ENCODE results near the gene LMNA. TPM values are rescaled to one million over a fixed set of nuclear protein-coding genes. Genes with fewer than 3 reads are reported as not detected.
A peak's percentile ranks its signal among the peaks of the same experiment; 100 is the strongest.
"Not testable (repeated sequence)": the region's sequence is repeated elsewhere in the genome, so short reads cannot be mapped to it uniquely, and the experiment has no call there.

The LMNA gene
- total and polyA plus RNA-seq, 7 experiments from 2014 or later: 0.20 to 470 (median 11.8) TPM; not detected in 1

DNA sequence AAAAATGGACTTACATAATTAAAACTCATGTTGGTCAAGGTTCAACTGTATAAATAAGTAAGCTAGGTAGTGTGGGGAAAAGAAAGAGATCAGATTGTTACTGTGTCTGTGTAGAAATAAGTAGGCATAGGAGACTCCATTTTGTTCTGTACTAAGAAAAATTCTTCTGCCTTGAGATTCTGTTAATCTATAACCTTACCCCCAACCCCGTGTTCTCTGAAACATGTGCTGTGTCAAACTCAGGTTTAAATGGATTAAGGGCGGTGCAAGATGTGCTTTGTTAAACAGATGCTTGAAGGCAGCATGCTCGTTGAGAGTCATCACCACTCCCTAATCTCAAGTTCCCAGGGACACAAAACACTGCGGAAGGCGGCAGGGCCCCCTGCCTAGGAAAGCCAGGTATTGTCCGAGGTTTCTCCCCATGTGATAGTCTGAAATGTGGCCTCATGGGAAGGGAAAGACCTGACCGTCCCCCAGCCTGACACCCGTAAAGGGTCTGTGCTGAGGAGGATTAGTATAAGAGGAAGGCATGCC is 66.9 kb downstream of the LMNA start:
- POLR2A ChIA-PET, H3K36me3 Mint-ChIP-seq: not testable (repeated sequence)

DNA sequence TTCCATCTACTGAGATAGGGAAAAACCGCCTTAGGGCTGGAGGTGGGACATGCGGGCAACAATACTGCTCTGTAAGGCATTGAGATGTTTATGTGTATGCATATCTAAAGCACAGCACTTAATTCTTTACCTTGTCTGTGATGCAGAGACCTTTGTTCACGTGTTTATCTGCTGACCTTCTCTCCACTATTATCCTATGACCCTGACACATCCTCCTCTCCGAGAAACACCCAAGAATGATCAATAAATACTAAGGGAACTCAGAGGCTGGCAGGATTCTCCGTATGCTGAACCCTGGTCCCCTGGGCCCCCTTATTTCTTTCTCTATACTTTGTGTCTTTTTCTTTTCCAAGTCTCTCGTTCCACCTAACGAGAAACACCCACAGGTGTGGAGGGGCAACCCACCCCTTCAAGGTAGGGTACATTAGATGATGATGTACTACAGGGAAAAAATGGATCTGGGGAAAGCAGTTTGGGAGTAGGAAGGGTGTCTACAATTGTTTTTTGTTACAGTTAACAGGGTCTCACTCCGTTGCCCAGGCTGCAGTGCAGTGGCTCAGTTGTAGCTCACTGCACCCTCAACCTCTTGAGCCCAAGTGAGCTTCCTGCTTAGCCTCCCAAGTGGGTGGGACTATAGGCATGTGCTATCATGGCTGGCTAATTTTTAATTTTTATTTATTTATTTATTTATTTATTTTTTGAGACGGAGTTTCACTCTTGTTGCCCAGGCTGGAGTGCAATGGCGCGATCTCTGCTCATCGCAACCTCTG is 67.7 kb downstream of the LMNA start:
- CTCF ChIA-PET; DNase-seq; H3K4me3 ChIP-seq (ENCODE audit: low read length); H3K27ac ChIP-seq (ENCODE audit: low read depth, low read length); ATAC-seq; H3K27me3 Mint-ChIP-seq; POLR2A ChIA-PET; H3K27me3 ChIP-seq (ENCODE audit: control insufficient read depth in 2 of 2, insufficient read depth in 2 of 2, low read length in 2 of 2); H3K9me3 ChIP-seq (ENCODE audit: control insufficient read depth in 2 of 3, low read length in 3 of 3); intact Hi-C loops (cut with micrococcal nuclease); H3K36me3 ChIP-seq (ENCODE audit: control insufficient read depth in 2 of 3, insufficient read depth in 3 of 3, low read length in 3 of 3); H3K36me3 Mint-ChIP-seq; H3K4me3 Mint-ChIP-seq: not testable (repeated sequence)
- peaks cover 3 to 15% of the 10 kb centered on the region in 2 donors for H3K4me1 ChIP-seq (ENCODE audit: control insufficient read depth in 2 of 2, insufficient read depth in 2 of 2, low read length in 2 of 2)
- peaks cover 6 to 20% (median 11%) of the 10 kb centered on the region in 7 donors for H3K4me1 Mint-ChIP-seq
- H3K9me3 Mint-ChIP-seq: peaks cover 0 to 11% (median 0%) of the 10 kb centered on the region in 11 donors
- H3K27ac Mint-ChIP-seq: peak overlapping the region in 1 of 9 donors; percentile 3

More for the DNA sequence above, 66.9 kb downstream of the LMNA start:
- H3K27ac Mint-ChIP-seq; H3K27me3 Mint-ChIP-seq; H3K36me3 ChIP-seq (ENCODE audit: control insufficient read depth in 2 of 3, insufficient read depth in 3 of 3, low read length in 3 of 3); H3K9me3 ChIP-seq (ENCODE audit: control insufficient read depth in 2 of 3, low read length in 3 of 3); H3K27me3 ChIP-seq (ENCODE audit: control insufficient read depth in 2 of 2, insufficient read depth in 2 of 2, low read length in 2 of 2); H3K9me3 Mint-ChIP-seq; DNase-seq; H3K4me3 ChIP-seq (ENCODE audit: low read length); H3K4me3 Mint-ChIP-seq; H3K27ac ChIP-seq (ENCODE audit: low read depth, low read length); ATAC-seq; CTCF ChIA-PET; intact Hi-C loops (cut with micrococcal nuclease): not testable (repeated sequence)
- H3K4me1 ChIP-seq (ENCODE audit: control insufficient read depth in 2 of 2, insufficient read depth in 2 of 2, low read length in 2 of 2): peaks cover 3 to 15% of the 10 kb centered on the region in 2 donors
- peaks cover 6 to 20% (median 11%) of the 10 kb centered on the region in 7 donors for H3K4me1 Mint-ChIP-seq

GRCh38 chr1:156186347-156187177 is 72.1 kb downstream of the LMNA start:
- H3K27ac Mint-ChIP-seq; H3K4me1 ChIP-seq (ENCODE audit: control insufficient read depth in 2 of 2, insufficient read depth in 2 of 2, low read length in 2 of 2); intact Hi-C loops (cut with micrococcal nuclease); H3K9me3 ChIP-seq (ENCODE audit: control insufficient read depth in 2 of 3, low read length in 3 of 3); H3K4me3 ChIP-seq (ENCODE audit: low read length); ATAC-seq; H3K36me3 ChIP-seq (ENCODE audit: control insufficient read depth in 2 of 3, insufficient read depth in 3 of 3, low read length in 3 of 3); H3K36me3 Mint-ChIP-seq; H3K4me3 Mint-ChIP-seq; DNase-seq; H3K27me3 ChIP-seq (ENCODE audit: control insufficient read depth in 2 of 2, insufficient read depth in 2 of 2, low read length in 2 of 2); H3K4me1 Mint-ChIP-seq; H3K27me3 Mint-ChIP-seq; H3K27ac ChIP-seq (ENCODE audit: low read depth, low read length): not testable (repeated sequence)
- H3K9me3 Mint-ChIP-seq: peaks cover 0 to 12% (median 0%) of the 10 kb centered on the region in 11 donors
- ChIA-PET CTCF (interaction anchor here (0.6 to 0.8 kb wide), 2 partner anchors 38 to 68 kb away, joined by 3 to 4 read pairs; no protein-coding TSS in a partner anchor), POLR2A (interaction anchor here (0.5 to 1.4 kb wide), 3 partner anchors 10 to 194 kb away, joined by 3 to 4 read pairs (median 4); partner anchors contain the start of gene PMF1)

Other genes starting within 250 kb of the LMNA start
- gene RIT1, start 203.4 kb upstream of the LMNA start, total RNA-seq: 10 to 100 TPM; 34.0 to 83.9 (median 41.4) TPM
- 10 to 100 TPM; 19.1 to 19.7 TPM for gene RIT1, start 203.4 kb upstream of the LMNA start, polyA plus RNA-seq
- gene KHDC4, start 180.3 kb upstream of the LMNA start, total RNA-seq: 100 to 1,000 TPM in 2 of 5 experiments, 10 to 100 TPM in 3; 64.6 to 117 (median 79.8) TPM
- 1 to 10 TPM; 8.1 to 9.3 TPM for gene KHDC4, start 180.3 kb upstream of the LMNA start, polyA plus RNA-seq
- not detected for gene RXFP4, start 173.1 kb upstream of the LMNA start, total RNA-seq
- 1 to 10 TPM in 1 of 2 donors, under 1 TPM in 1; 0.60 to 1.3 TPM for gene RXFP4, start 173.1 kb upstream of the LMNA start, polyA plus RNA-seq
- gene ARHGEF2, start 136.2 kb upstream of the LMNA start, total RNA-seq: 100 to 1,000 TPM; 108 to 236 (median 182) TPM
- 10 to 100 TPM; 17.0 to 28.5 TPM for gene ARHGEF2, start 136.2 kb upstream of the LMNA start, polyA plus RNA-seq
- gene SSR2, start 93.8 kb upstream of the LMNA start, total RNA-seq: 100 to 1,000 TPM; 207 to 278 (median 256) TPM
- gene SSR2, start 93.8 kb upstream of the LMNA start, polyA plus RNA-seq: 100 to 1,000 TPM; 366 to 393 TPM
- 10 to 100 TPM; 16.2 to 37.6 (median 31.3) TPM for gene UBQLN4, start 60.9 kb upstream of the LMNA start, total RNA-seq
- 1 to 10 TPM; 6.7 to 9.9 TPM for gene UBQLN4, start 60.9 kb upstream of the LMNA start, polyA plus RNA-seq
- gene LAMTOR2, start 59.9 kb upstream of the LMNA start, total RNA-seq: 10 to 100 TPM; 13.3 to 66.1 (median 27.9) TPM
- 10 to 100 TPM; 90.1 to 97.9 TPM for gene LAMTOR2, start 59.9 kb upstream of the LMNA start, polyA plus RNA-seq
- gene RAB25, start 53.6 kb upstream of the LMNA start, total RNA-seq: 1 to 10 TPM in 4 of 5 experiments, not detected in 1; 1.1 to 2.7 (median 2.2) TPM
- 1 to 10 TPM; 1.5 to 1.8 TPM for gene RAB25, start 53.6 kb upstream of the LMNA start, polyA plus RNA-seq
- gene MEX3A, start 32.2 kb upstream of the LMNA start, total RNA-seq: under 1 TPM in 4 of 5 experiments, not detected in 1; 0.05 to 0.15 (median 0.13) TPM
- not detected for gene MEX3A, start 32.2 kb upstream of the LMNA start, polyA plus RNA-seq
- 10 to 100 TPM in 1 of 5 experiments, 1 to 10 TPM in 4; 1.8 to 48.6 (median 3.8) TPM for gene SEMA4A, start 38.9 kb downstream of the LMNA start, total RNA-seq
- gene SEMA4A, start 38.9 kb downstream of the LMNA start, polyA plus RNA-seq: under 1 TPM; 0.06 to 0.24 TPM
- gene SLC25A44, start 79.4 kb downstream of the LMNA start, total RNA-seq: 10 to 100 TPM; 17.8 to 38.4 (median 19.6) TPM
- 10 to 100 TPM in 1 of 2 donors, 1 to 10 TPM in 1; 8.3 to 21.2 TPM for gene SLC25A44, start 79.4 kb downstream of the LMNA start, polyA plus RNA-seq
- gene PMF1, start 98.3 kb downstream of the LMNA start, total RNA-seq: 10 to 100 TPM; 42.2 to 76.1 (median 58.2) TPM
- 10 to 100 TPM; 72.4 to 81.2 TPM for gene PMF1, start 98.3 kb downstream of the LMNA start, polyA plus RNA-seq
- gene BGLAP, start 127.5 kb downstream of the LMNA start, total RNA-seq: 1 to 10 TPM; 2.8 to 7.4 (median 4.9) TPM
- under 1 TPM in 1 of 2 donors, not detected in 1; 0.33 TPM for gene BGLAP, start 127.5 kb downstream of the LMNA start, polyA plus RNA-seq
- 1 to 10 TPM; 1.4 to 6.2 (median 2.9) TPM for gene PAQR6, start 133.3 kb downstream of the LMNA start, total RNA-seq
- under 1 TPM in 1 of 2 donors, not detected in 1; 0.22 TPM for gene PAQR6, start 133.3 kb downstream of the LMNA start, polyA plus RNA-seq
- gene SMG5, start 168.1 kb downstream of the LMNA start, total RNA-seq: 10 to 100 TPM; 65.7 to 74.0 (median 69.4) TPM
- 10 to 100 TPM; 14.4 to 38.4 TPM for gene SMG5, start 168.1 kb downstream of the LMNA start, polyA plus RNA-seq
- 10 to 100 TPM in 3 of 5 experiments, 1 to 10 TPM in 2; 4.3 to 18.6 (median 11.2) TPM for gene TMEM79, start 169.6 kb downstream of the LMNA start, total RNA-seq
- 1 to 10 TPM; 6.5 to 9.8 TPM for gene TMEM79, start 169.6 kb downstream of the LMNA start, polyA plus RNA-seq
- gene GLMP, start 181.0 kb downstream of the LMNA start, total RNA-seq: 10 to 100 TPM; 21.0 to 40.4 (median 24.5) TPM
- gene GLMP, start 181.0 kb downstream of the LMNA start, polyA plus RNA-seq: 10 to 100 TPM; 17.6 to 19.3 TPM
- not detected for gene VHLL, start 184.6 kb downstream of the LMNA start, total RNA-seq
- not detected for gene VHLL, start 184.6 kb downstream of the LMNA start, polyA plus RNA-seq
- 100 to 1,000 TPM in 3 of 5 experiments, 10 to 100 TPM in 2; 78.0 to 282 (median 114) TPM for gene CCT3, start 223.6 kb downstream of the LMNA start, total RNA-seq
- 100 to 1,000 TPM; 203 to 265 TPM for gene CCT3, start 223.6 kb downstream of the LMNA start, polyA plus RNA-seq
- 1 to 10 TPM in 1 of 5 experiments, not detected in 4; 1.1 TPM for gene TSACC, start 223.8 kb downstream of the LMNA start, total RNA-seq
- gene TSACC, start 223.8 kb downstream of the LMNA start, polyA plus RNA-seq: 1 to 10 TPM; 1.7 to 2.2 TPM